ENCODE measurements around the gene HERC5.
A peak's percentile ranks its signal among the peaks of the same experiment; 100 is the strongest.
"Not testable (repeated sequence)": the region's sequence is repeated elsewhere in the genome, so short reads cannot be mapped to it uniquely, and the experiment has no call there.

HERC5 gene

DNA sequence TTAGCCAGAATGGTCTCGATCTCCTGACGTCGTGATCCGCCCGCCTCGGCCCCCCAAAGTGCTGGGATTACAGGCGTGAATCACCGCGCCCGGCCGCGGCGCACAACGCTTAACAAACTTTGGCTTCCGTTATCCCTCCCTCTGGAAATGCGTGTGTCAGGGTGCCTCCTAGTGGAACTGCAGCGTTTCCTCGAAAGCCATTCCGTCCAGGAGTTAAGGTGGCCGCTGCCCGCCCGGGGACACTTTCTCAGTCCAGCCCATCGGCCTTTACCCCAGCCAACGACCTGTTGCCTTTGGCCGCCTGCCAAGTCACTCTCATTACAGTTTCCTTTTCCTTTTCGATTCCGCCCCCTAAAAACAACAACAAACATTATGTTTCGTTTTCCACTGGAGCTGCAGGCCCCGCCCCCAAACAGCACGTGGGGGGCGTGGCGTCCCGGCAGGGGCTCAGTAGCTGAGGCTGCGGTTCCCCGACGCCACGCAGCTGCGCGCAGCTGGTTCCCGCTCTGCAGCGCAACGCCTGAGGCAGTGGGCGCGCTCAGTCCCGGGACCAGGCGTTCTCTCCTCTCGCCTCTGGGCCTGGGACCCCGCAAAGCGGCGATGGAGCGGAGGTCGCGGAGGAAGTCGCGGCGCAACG, at the start of gene HERC5:
TSS of gene HERC5 (plus strand) at position 450 of the 637 bp plus-strand sequence. CDS start at position 601, 151 bp downstream.
- DNase-seq (ENCODE audit: low read depth in 2 of 2) = peak; percentile 76 to 79

DNA sequence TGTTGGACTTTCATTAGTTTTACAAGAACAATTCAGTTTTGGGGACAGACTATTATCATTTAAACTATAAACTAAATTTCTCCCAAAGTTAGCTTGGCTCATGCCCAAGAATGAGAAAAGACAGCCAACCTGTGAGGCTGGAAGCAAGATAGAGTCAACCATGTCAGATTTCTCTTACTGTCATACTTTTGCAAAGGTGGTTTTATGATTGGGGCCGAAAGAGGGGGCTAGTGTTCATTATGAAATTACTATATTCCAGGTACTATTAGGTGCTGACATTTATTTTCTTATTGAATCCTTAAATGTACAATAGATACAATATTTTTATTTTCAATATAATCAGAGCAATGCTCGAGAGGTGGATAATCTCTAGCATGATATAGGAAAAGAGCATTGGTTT, 47.7 kb upstream of the HERC5 start:
- no peak for DNase-seq (ENCODE audit: low read depth in 2 of 2)

DNA sequence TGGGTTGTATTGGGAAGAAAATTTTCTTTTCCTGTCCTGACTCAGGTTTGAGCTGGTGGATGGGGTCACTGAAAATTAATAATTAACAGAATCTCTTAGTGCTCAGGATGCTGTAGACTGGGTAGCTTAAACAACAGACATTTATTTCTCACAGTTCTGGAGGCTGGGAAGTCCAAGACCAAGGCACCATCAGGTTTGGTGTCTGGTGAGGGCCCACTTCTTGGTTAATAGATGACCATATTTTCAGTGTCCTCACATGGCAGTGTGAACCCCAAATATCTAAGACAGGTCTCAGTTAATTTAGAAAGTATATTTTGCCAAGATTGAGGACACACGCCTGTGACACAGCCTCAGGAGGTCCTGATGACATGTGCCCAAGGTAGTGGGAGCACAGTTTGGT, 47.1 kb upstream of the HERC5 start:
- DNase-seq (ENCODE audit: low read depth in 2 of 2) = no peak

DNA sequence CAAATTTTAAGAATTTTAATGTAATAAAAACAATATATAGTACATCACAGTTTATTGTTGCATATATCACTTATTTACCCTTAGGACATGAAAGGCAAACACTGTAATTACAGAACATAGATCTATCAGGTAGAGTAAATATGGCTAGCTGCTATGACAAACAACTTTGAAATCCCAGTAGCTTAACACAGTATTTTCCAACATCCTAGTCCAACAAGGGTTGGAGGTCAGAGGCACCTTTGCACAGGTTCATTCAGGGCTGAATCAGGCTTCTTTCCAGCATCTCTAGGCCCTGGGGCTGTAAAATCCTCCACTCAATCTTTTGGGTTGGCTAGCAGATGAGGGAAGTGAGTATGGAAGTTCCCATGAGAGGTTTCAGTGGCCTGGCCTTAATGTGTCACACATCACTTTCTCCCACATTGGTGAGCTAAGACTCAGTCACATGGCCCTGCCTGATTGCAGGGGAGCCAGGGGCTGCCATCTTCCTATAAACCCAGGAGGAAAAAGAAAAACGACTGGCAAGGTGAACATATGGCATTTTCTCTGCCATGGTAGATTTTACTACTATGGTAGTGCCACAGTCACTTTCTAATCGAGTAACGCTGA, 45.3 kb upstream of the HERC5 start:
- no peak for DNase-seq (ENCODE audit: low read depth in 2 of 2)

DNA sequence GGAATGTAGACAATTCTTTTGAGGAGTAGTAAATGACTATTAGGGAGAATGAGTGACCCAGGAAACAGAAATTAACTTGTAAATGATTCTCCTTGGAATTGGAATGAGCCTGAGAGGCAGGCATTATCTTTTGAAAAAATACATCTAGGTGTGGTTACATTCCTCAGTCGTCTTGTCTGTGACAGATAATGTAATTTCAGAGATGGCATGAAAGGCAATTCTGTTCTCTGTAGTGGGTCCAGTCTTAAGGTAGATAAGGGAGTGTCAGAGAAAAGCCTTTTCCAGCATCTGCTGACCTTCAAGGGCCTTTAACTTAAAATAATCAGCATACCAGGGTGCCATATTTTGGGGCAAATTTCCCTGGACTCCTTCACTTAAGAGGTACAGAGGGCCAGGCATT, 43.1 kb upstream of the HERC5 start:
- no peak for DNase-seq (ENCODE audit: low read depth in 2 of 2)

DNA sequence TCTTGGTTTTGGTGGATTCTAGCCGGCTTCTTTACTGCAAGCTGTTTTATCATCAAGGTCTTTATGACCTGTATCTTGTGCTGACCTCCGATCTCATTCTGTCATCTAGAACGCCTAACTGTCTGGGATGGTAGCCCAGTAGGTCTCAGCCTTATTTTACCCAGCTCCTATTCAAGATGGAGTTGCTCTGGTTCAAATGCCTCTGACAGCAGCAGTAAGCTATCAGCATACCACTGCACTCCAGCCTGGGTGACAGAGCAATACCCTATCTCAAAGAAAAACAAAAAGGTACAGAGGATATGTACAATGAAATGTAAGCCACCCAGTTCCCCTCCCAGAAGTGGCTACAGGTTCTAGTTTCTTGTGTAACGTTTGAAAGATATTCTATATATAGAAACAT, 42.2 kb upstream of the HERC5 start:
- no peak for DNase-seq (ENCODE audit: low read depth in 2 of 2)

DNA sequence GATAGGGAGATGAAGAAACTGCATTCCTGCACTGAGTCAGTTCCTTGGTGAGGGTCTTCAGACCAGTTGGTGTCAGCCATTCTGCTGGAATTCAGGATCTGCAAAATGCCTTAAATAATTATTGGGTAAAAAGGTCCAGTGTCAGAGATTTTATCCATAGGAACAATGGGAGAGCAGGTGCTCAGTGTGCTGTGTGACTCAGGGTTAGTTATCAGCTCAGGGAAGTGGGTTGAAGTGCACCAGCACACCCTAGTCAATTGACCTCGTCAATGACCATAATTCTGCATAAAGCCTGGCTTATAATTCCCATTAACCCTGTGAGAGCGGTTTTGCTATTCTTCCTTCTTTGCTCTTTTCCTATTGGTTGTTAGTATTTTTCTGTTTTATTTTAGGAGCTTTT, 40.9 kb upstream of the HERC5 start:
- DNase-seq (ENCODE audit: low read depth in 2 of 2) = no peak

DNA sequence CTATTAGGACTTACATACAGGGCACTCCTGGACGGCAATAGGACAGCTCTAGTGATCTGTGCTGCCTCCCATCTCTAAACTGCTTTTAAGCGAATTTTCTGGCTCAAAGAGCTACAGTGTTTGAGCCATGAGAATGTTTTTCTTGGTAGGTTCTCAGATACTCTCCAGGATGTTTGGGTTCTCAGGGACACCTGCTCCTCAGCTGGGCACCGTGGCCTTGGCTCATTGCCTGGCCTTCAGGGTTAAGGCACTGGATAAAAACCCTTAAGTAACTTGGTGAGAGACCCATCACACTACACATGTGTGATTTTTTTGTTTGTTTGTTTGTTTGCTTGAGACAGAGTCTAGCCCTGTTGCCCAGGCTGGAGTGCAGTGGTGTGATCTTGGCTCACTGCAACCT, 38.5 kb upstream of the HERC5 start:
- DNase-seq (ENCODE audit: low read depth in 2 of 2) = no peak

DNA sequence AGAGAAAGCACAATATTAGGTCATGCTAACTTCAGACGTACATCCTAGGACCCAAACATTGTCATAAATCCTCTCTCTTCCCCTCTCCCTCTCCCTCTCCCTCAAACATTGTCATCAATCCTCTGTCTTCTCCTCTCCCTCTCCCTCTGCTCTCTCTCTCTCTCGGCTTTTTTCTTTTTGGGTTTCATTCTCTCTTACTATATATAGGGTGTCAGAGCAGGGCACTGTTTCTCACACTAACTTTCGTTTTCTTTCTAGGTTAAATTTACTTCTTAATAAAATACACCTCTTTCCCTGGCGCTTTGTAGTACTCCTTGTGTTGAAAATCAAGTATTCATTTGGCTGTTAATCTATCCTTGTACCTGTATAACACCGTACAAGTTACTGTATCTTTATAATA, 37.0 kb upstream of the HERC5 start:
- DNase-seq (ENCODE audit: low read depth in 2 of 2) = no peak

DNA sequence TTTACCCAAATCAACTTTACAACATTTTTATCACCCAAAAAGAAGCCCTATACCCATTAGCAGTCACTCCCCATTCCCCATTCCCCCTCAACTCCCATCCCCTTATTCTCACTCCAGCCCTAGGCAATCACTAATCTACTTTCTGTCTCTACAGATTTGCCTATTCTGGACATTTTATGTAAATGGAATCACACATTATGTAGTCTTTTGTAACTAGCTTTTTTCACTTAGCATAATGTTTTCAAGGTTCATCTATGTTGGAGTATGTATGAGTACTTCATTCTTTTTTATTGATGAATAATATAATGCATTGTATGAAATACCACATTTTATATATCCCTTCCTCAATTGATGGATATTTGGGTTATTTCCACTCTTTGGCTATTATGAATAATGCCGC, 36.1 kb upstream of the HERC5 start:
- no peak for DNase-seq (ENCODE audit: low read depth in 2 of 2)

DNA sequence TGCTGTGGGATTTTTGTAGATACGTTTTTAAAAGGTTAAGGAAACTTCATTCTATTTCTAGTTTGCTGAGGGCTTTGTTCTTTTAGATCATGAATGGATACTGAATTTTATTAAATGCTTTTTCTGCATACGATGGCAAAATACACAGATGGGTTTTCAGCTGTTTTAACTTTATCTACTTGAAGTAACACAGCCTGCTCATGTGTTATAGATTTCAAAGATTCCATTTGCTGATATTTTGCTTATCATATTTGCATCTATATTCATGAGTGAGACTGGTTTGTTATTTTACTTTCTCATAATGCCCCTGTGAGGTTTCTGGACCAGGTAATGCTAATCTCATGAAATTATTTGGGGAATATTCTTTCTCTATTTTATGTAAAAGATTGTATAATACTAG, 34.5 kb upstream of the HERC5 start:
- DNase-seq (ENCODE audit: low read depth in 2 of 2) = no peak

DNA sequence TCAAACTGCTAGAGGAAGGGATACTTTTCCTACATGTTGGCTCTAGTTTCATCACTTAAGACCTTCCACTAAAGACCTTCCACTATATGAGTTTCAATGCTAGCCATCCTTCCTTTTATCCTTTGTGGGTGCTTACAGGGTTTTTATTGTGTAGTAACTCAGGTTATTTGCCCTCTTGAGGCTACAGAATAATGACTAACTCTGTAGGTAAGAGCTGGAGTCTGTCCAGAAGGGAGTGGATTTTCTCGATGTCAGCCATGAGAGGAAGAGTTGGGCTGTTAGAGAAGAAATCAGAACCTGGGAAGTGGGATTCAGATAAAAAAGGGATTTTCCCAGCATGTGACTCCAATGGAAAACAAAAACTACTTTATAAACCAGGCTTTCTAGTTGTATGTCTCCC, 27.5 kb upstream of the HERC5 start:
- DNase-seq (ENCODE audit: low read depth in 2 of 2) = no peak

DNA sequence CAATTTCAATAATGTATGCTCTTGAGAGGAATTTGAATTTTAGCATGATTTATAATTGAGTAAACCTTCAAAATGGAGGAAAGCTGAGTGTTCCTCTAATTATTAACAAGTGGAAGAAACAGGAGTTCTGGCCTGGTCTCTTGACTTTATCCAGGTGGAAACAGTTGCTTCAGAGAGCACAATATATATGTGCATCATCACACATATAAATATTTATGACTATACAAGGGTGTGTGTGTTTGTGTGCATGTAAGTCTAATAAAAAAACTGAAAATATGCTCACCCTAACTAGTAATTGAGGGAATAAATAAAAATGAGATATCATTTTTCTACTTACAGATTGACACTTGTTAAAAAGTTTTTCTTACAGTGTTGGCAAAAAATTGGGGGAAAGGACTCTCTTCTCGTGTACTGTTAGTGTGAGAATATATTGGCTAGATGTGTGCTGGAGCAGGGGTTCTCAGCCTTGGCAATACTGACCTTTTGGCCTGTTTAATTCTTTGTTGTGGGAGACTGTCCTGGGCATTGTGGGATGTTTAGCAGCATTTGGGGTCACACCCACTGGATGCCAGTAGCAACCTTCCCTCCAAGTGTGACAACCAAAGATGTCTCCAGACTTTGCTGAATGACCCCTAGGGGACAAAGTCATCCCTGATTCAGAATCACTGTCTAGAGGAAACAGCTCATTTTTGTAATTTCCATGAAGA, 20.8 kb upstream of the HERC5 start:
- no peak for DNase-seq (ENCODE audit: low read depth in 2 of 2)

DNA sequence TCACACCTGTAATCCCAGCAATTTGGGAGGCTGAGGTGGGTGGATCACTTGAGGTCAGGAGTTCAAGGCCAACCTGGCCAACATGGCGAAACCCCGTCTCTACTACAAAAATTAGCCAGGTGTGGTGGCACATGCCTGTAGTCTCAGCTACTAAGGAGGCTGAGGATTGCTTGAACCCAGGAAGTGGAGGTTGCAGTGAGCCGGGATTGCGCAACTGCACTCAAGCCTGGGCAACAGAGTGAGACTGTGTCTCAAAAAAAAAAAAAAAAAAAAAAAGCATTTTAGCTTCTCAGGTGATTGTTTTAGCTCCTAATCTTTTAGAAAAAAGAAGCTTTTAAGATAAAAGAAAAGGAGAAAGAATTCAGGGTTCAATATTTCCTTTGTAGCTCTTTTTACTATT, 19.0 kb upstream of the HERC5 start:
- DNase-seq (ENCODE audit: low read depth in 2 of 2) = not testable (repeated sequence)

DNA sequence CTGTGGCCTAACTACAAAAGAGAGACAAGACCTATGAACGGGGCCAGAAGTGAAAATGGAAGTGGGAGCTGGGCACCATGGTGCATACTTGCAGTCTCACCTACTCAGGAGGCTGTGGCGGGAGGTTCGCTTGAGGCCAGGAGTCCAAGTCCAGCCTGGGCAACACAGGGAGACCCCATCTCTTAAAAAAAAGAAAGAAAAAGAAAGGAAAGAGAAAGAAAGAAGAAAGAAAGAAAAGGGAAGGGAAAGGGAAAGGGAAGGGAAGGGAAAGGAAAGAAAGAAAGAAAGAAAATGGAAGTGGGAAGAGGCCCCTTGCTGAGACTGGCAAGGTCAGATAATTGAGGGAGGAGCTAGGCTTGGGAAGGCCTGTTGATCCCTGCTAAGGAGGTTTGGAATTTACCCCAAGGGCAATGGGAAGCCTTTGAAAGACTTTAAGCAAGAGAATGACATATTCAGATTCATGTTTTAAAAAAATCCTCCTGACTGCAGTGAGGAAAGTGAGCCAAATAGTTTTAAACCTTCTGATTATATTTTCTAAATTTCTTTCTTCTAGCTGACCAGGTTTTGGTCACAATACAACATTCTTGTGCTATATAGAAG, 17.7 kb upstream of the HERC5 start:
- no peak for DNase-seq (ENCODE audit: low read depth in 2 of 2)

DNA sequence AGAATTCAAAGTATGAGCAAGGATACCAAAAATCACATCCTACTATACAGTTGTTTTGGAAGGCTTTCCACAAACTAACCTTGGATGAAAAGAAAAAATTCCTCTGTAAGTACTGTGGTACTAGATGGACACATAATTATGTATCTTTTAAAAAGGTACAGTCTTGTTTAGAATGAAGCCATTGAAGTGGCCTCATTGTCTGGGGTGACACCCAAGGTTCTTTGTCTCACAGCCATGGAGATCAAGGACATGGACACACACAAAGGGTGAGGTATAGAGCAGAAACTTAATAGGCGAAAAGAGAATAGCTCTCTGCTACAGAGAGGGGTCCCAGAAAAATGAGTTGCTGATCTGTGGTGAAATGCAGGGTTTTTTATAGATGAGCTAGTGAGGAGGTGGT, 16.8 kb upstream of the HERC5 start:
- no peak for DNase-seq (ENCODE audit: low read depth in 2 of 2)

DNA sequence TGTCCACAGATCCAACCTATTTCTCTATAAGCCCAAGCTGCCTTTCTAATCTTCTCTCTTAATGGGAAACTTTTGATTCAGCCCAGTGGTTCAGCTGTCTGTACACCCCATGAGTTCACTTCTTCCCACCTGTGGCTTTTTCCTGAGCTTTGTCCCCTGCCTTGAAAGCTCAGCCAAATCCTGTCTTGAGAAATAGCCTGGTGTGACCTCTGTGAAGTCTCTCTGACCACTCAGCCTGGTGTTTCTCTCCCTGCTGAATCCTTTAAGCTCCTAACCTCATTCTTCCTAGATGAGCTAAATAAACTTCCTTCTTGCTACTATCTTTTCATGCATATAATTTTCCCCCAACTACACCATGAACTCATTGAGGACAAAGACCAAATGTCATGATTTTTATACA, 15.2 kb upstream of the HERC5 start:
- no peak for DNase-seq (ENCODE audit: low read depth in 2 of 2)

DNA sequence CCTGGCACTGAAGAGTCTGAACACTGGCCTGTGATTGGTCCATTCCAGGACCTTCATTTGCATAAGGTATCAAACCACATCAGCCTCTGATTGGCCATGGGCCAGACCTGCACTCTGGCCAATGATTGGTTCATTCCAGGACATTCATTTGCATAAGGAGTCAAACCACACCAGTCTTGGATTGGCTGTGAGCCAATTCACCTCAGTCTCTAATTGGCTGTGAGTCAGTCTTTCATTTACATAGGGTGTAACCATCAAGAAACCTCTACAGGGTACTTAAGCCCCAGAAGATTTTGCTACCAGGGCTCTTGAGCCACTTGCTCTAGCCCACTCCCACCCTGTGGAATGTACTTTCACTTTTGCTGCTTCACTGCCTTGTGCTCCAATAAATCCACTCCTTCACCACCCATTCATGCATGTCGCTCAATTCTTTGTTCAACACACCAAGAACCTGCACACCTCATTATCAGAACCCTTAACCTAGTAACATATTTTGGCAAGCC, 14.2 kb upstream of the HERC5 start:
- DNase-seq (ENCODE audit: low read depth in 2 of 2) = no peak

DNA sequence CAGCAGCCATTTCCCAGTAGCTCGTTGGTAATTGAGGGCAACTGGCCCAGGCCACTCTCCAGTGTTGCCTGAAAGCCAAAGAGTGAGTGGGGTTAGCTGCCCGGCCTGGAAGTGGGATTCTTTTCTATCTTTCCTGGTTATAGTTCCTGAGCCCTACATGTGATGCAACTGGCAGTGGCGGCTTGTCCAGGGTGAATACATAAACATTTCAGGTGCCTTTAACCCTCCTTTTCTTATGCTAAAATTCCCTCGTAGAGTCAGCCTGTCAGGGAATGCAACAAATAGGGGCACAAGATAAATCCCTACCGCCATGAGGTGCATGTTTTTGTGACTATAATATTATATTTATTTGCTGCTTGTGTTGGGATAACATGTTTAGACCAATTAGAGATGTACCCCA, 13.4 kb upstream of the HERC5 start:
- DNase-seq (ENCODE audit: low read depth in 2 of 2) = no peak

DNA sequence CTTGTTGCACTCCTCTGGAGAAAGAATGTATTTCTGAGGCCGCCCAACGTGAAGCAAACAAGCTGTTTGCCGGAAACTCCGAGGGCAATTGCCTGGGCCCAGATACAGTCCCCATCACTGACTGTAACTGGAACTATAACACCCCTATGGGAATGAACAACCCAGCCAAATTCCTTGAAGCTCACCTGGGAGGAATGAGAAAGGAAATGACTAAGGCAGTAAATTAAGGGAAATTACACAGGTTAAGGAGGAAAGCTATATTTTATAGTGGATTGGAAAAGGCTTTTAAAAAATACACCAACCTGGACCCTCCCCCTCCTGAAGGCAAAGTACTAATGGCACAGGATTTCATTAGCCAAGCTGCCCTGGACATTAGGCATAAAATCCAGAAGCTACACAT, 11.7 kb upstream of the HERC5 start:
- no peak for DNase-seq (ENCODE audit: low read depth in 2 of 2)

DNA sequence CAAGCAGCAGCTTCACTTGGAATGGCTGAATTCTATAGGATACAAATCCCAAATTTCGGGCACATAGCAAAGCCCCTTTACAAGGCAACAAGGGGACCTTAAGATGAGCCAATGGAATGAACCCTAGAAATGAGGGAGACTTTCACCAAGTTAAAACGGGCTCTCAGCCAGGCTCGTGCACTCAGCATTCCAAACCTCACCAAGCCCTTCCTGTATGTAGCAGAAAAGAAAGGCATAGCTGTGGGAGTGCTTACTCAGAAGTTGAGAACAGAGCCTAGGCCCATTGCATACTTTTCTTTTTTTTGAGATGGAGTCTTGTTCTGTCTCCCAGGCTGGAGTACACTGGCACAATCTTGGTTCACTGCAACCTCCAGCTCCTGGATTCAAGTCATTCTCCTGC, 10.8 kb upstream of the HERC5 start:
- no peak for DNase-seq (ENCODE audit: low read depth in 2 of 2)

DNA sequence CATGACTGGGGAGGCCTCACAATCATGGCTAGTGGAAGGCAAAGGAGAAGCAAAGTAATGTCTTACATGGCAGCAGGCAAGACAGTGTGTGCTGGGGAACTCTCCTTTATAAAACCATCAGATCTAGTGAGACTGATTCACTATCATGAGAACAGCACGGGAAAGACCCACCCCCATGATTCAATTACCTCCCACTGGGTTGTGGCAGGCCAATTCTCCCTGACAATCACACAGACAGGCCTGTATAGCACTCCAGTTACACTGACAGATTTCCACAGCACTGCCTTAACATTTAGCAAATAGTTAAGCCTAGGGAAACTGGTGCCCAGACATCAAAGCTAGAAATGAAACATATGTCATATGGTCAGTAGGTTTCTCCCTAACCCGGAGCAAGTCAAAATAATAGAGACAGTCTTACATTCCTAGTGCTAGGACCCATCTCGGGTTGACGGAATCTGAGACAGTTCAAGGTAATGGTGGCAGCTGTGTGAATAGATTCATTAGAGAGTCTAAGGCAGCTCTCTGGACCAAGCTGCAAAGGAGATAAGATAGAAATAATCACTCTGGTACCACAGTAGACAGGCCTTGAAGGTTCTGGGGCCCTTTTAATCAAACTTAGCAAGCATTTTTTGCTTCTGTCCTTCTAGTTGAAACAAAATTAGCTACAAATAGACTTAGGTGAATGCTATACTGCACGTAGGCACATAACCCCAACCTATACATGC, 9.4 kb upstream of the HERC5 start:
- no peak for DNase-seq (ENCODE audit: low read depth in 2 of 2)
